Astrocyte of the spinal cord (primary cell): ENCODE measurements around the gene PRDM9.
A peak's percentile ranks its signal among the peaks of the same experiment; 100 is the strongest.

ENCODE experiments used
- DNase-seq: peaks from one replicate; pipeline ENCODE4 v3.0.0; 2011; ENCODE audit warnings: low read depth, low spot score
- H3K4me3 ChIP-seq: 2 replicates; pipeline ENCODE4 v1.5.1; 2011; ENCODE audit warnings: low read depth, mild to moderate bottlenecking, low read length, moderate library complexity
- in situ Hi-C: cut with HindIII; loops from 2 replicates; pipeline ENCODE4 v1.10.0; 2017; ENCODE audit warnings: low sequenced_read_pairs
- TF ChIP-seq, protein P1 (sequence below): IDR thresholded peaks from 2 replicates; pipeline ENCODE4 v1.5.1; 2012; ENCODE audit warnings: low read depth, mild to moderate bottlenecking, low read length, inconsistent platforms

PRDM9 gene

DNA sequence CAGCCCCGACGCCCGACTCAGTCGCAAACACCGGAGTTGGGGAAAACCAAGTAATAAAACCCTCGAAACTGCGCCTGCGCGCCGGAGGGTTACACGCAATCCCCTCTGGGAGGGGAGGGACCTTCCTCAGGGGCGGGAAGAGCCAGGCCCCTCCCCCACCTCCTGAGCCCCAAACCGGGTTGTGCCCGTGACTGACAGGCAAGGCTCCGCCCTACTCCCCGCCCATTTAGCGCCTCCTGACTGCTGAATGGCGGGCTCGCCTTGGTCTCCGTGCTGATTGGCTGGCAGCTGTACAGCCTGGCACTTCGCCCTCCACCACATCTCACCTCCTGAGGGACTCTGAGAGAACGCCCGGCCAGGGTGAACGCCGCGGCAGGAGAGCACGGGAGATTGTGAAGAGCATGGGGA, at the start of gene PRDM9:
Gene PRDM9, plus strand, starts transcription at position 332 of the 408 bp plus-strand sequence. CDS start 1,425 bp downstream, outside the sequence.
- TF ChIP-seq, protein P1, sequence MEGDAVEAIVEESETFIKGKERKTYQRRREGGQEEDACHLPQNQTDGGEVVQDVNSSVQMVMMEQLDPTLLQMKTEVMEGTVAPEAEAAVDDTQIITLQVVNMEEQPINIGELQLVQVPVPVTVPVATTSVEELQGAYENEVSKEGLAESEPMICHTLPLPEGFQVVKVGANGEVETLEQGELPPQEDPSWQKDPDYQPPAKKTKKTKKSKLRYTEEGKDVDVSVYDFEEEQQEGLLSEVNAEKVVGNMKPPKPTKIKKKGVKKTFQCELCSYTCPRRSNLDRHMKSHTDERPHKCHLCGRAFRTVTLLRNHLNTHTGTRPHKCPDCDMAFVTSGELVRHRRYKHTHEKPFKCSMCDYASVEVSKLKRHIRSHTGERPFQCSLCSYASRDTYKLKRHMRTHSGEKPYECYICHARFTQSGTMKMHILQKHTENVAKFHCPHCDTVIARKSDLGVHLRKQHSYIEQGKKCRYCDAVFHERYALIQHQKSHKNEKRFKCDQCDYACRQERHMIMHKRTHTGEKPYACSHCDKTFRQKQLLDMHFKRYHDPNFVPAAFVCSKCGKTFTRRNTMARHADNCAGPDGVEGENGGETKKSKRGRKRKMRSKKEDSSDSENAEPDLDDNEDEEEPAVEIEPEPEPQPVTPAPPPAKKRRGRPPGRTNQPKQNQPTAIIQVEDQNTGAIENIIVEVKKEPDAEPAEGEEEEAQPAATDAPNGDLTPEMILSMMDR, result no peak
- DNase-seq, result peak; percentile 76
- peak within 1 kb of the TSS; percentile 22 for H3K4me3 ChIP-seq

DNA sequence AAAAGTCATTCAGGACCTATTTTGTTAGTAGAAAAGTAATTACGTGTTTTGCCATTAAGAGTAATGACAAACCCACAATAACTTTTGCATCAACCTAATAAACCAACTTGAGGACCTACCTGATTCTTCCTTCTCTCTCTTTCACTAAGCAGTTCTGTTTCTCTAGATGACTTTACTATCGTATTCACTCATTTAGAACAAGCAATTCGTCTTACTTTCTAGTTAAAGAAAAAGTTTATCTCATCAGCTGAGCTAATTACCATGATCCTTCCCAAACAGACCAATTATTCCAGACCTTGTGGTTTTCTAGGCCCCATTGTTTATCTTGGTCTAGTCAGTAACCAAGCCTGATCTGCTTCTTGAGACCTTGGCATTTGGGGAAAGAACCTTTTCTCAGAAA, 49.6 kb upstream of the PRDM9 start:
- no peak for DNase-seq
- no peak overlapping the region for H3K4me3 ChIP-seq
- TF ChIP-seq, protein P1, result no peak
- in situ Hi-C loops, result no loop called here

More for the DNA sequence above, at the start of gene PRDM9:
- in situ Hi-C loops, result no loop called here

DNA sequence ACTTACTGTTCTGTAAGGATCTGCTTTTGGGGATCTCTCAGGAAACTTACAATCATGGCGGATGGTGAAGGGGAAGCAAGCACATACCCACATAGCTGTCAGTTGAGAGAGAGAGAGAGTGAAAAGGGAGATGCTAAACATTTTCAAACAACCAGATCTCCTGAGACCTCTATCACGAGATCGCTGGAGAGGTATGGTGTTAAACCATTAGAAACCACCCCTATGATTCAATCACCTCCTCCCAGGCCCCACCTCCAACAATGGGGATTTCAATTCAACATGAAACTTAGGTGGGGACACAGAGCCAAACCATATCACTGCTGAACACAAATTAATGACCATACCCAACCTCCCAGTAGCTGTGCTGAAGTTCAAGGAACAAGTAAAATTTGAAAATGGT, 48.2 kb upstream of the PRDM9 start:
- TF ChIP-seq, protein P1, result no peak
- in situ Hi-C loops, result no loop called here
- no peak for DNase-seq
- H3K4me3 ChIP-seq, result no peak overlapping the region

DNA sequence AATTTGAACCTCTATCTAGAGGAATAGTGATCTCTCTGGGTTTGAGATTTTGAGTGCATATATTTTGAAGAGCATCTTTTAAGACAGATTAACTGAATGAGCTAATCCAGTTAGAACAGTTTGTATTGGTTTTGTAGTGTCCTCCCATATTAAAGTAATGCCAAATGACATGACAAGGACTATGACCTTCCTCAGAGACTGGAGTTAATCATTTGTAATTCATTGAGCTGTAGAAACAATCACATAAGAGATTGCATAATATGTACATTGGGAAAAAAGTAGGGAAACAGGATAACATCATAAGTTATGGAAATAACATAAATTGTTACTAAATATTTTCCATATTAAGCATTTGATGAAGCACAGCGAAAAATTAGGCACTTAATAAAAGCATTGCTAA, 45.8 kb upstream of the PRDM9 start:
- TF ChIP-seq, protein P1, result no peak
- H3K4me3 ChIP-seq, result no peak overlapping the region
- in situ Hi-C loops, result no loop called here
- DNase-seq, result no peak

DNA sequence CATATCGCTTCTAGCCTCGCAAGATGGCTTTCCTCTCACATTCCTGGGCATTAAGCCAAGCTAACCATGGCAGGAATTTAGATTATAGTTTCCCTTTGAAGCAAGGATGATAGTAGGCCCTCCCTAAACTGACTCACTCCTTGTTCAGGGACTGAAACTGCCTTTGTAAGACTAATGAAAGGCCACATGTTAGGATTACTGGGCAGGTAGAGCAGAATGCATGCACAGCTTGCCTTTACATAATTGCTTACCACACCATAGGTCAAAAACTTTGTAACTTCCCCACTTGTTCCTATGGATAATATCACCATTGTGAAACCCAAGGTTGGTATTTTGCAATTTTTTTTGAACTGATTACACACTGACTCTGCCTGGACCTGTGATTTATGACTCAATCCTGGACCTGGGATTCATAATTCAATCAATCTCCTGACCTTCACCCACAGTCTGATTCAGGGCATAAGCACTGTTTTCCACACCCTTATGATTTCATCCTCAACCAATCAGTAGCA, 41.0 kb upstream of the PRDM9 start:
- TF ChIP-seq, protein P1, result no peak
- H3K4me3 ChIP-seq, result no peak overlapping the region
- in situ Hi-C loops, result no loop called here
- DNase-seq, result peak; percentile 46

DNA sequence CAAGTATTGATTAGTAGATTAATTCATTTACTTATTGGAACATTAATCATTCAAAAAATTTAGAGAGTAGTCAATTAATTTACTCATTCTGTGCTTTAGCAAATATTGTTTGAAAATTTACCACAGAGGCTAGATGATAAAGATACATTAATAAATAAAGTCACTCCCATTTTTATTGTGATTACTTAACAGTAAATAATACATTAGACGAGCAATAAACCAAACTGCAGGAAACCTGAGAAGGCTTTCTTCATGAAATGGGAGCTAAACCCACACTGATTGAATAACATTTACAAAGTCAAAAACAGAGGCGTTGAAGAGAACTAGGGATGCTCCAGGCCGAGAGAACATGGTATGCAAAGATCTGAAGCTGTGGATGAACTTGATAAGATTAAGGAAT, 38.8 kb upstream of the PRDM9 start:
- in situ Hi-C loops, result no loop called here
- TF ChIP-seq, protein P1, result no peak
- no peak for DNase-seq
- no peak overlapping the region for H3K4me3 ChIP-seq

DNA sequence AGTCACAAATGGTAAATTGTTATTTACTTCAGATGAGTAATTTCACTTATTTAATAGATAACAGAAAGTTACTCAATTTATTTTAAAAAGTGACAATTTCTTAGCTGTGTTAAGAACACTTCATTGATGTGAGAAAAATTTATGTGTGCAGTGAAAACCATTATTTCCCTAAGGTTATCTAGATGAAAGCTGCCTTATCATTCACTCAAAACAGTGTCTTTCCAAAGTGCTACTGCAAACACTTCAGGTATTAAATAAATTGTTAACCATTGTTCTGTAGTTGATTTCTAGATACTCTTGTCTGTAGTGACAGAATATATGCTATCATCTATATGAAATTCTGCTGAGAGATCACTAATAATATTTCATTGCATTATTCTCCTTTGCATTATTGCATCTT, 33.5 kb upstream of the PRDM9 start:
- TF ChIP-seq, protein P1, result no peak
- in situ Hi-C loops, result no loop called here
- H3K4me3 ChIP-seq, result no peak overlapping the region
- no peak for DNase-seq
